TTC549 (cell line): Measurements from ENCODE around the gene PDXK.
"Not testable (repeated sequence)": the region's sequence is repeated elsewhere in the genome, so short reads cannot be mapped to it uniquely, and the experiment has no call there.

Experiments
- FAIRE-seq: peaks from 2 replicates; lab custom pipeline; 2012; peaks lifted over from hg19 to GRCh38; lab: Jason Lieb, UNC

PDXK gene

DNA sequence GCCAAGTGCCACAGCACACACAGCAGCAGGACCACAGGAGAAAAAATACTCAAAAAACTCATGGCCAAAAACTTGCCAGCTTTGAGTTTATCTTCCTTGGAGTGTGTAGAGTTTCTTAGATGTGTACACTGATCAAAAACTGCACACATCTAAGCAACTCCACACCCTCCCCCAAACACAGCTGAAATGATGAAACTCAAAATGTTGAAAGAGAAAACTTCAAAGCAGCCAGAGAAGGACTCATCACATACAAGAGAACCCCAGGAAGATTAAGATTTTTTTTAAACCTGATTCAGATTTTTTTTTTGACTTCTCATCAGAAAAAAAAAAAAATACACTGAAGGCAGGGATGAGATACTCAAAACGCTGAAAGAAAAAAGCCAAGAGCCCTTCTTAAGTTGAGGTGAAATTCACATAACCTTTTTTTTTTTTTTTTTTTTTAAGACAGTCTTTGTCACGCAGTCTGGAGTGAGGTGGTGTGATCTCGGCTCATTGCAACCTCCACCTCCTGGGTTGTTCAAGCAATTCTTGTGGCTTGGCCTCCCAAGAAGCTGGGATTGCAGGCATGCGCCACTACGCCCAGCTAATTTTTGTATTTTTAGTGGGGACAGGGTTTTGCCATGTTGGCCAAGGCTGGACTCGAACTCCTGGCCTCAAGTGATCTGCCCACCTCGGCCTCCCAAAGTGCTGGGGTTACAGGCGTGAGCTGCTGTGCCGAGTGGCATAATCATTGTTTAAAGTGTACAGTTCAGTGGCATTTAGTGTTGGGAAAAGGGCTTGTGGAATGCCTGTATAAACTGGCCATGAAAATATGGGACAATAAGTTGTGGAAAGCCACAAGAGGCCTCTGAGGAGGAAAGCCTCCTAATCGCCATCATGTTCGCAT is 20.9 kb upstream of the PDXK start:
- FAIRE-seq, result no peak

DNA sequence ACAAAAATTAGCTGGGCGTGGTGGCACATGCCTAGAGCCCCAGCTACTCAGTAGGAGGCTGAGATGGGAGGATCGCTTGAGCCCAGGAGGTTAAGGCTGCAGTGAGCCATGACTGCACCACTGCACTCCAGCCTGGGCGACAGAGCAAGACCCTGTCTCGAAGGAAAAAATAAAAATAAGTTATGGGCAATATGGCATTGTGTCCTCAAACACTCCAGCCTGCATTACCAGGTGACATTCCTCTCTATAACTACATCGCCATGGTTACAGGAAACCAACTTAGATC is 19.5 kb upstream of the PDXK start:
- not testable (repeated sequence) for FAIRE-seq

DNA sequence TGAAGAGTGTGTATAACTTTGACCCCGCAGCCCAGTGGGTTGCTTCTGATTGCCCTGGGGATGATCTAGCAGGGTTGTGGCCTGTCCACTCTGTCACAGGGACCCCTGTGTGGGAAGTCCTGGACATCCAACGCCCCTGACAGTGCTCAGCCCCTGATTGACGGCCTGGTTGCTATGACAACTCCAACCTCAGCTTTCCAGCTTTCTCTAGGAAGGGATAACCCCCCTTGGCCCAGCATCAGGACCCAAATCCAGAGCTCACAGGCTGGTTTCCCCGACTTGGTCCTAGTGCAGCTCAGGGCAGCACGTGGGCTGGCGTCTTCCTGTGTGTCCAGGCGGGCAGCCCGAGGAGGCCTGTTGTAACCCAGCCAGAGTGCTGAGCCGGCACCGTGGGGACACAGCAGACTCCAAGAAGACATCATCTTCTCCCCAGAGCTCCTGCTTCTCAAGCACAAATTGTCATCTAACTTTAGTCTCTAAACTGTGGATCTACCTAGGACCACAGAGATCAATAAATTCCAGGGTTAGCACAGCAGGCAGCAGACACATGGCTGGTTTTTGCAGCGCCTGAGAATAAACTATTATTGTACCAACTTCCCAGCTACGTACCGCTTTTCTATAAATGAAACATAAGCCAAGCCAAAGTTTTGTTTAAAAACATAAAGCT is 18.9 kb upstream of the PDXK start:
- FAIRE-seq, result no peak

DNA sequence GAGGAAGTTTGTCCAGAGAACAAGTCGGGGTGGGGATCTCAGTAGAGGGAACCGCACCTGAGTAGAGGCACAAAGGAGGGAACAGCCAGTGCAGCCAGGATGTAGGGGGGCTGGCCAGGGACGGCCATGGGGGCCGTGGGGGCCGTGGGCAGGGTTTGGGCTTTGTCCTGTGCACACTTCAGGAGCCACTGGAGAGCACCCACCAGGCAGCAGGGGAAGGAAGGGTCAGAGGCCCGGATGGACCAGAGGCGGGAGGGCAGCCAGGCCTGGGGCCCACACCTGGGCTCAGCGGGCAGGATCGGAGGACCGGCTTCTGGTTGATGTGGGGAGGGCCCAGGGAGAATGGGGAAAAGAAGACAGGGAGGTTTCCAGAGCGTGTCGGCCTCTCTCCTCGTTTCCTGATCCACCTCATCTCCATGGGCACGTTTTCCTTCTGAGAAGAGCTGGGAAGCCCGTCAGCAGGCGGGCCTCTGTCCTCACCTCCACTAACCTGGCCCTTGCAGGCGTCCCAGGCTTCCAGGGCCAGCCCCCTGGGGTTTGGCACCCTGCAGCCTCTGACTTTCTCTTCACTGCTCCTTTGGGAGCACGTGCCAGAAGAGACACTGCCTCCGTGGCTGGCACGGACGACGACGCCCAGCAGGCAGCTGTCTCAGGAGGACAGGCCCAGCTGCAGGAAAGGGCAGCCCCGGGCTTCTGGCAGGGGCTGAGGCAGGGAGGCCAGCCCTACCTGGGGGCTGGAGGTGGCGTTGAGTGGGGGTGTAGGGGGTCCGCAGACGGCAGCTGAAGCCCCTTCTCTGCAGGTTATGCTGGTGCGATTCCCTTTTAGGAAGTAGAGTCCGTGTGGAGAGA is 16.8 kb upstream of the PDXK start:
- no peak for FAIRE-seq

DNA sequence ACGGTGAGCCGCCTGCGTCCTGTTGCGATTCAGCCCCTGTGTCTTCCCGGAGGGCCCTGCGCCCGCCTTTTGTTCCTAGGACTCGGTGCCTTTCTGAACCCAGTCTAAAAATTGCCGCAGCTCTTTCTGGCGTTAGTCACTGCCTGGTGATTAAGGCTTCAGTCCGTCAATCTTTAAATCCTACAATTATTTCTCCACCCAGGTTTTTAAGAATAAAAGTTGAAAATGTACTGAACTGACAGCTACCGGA is 16.2 kb upstream of the PDXK start:
- FAIRE-seq, result no peak

DNA sequence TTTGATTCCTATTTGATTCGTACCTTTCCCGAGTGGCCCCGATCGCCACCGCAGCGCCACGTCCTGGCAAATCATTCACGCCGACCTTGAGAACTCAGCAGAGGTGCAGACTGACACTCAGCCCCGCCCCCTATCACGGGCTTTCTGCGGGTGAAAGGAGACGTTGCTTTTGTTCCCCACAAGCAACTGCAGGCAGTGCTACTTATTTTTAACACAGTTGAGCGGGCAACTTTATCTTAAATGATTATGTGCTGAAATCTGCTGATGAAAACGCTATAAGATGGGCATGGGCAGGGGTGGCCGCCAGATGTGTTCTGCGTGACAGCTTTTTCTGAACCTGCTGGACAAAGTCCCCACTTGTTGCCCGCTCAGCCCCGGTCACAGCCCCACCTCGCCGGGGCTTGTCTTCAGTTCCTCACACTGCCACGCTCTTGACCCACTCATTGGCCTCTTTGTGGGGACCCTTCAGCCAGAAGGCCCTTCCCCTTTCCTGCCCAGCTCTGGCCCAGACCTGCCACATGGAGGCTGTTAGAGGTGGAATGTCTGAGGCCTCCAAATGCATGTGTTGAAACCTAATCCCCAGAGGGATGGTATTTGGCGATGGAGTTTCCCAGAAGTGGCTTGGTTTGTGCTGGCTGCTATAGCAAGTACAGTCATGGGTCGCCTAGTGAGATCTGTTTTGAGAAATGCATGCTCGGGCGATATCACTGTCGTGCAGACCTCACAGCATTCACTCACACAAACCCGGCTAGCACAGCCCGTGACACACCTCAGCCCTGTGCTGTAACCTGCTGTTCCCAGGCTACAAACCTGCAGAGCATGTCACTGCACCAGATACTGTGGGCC is 15.7 kb upstream of the PDXK start:
- no peak for FAIRE-seq

DNA sequence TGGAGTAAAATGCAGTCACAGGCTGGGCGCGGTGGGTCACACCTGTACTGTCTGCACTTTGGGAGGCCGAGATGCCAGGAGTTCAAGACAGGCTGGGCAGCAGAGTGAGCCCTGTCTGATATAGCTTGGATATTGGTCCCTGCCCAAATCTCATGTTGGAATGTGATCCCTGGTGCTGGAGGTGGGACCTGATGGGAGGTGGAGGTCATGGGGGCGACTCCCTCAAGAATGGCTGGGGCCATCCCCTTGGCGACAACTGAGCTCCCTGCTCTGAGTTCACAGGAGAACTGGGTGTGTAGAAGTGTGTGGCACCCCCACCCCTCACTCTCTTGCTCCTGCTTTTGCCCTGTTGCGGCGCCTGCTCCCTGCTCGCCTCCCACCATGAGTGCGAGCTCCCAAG is 11.5 kb upstream of the PDXK start:
- FAIRE-seq, result no peak

DNA sequence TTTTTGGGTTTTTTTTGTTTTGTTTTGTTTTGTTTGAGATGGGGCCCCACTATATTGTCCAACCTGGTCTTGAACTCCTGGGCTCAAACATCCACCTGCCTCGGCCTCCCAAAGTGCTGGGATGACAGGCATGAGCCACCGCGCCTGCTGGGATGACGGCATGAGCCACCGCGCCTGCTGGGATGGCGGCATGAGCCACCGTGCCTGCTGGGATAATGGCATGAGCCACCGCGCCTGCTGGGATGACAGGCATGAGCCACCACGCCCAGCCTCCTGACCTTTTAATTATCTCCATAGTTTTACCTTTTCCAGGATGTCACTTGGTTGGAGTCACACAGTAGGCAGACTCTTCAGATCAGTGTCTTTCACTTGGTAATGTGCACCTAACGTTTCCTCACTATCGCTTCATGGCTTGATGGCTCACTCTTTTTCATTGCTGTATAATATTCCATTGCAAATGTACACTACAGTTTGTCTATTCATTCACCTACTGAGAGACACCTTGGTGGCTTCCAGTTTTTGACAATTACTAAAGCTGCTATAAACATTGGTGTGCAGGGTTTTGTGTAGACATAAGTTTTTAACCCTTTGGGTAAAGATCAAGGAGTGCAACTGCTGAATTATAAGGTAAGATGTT is 10.1 kb upstream of the PDXK start:
- FAIRE-seq, result no peak

DNA sequence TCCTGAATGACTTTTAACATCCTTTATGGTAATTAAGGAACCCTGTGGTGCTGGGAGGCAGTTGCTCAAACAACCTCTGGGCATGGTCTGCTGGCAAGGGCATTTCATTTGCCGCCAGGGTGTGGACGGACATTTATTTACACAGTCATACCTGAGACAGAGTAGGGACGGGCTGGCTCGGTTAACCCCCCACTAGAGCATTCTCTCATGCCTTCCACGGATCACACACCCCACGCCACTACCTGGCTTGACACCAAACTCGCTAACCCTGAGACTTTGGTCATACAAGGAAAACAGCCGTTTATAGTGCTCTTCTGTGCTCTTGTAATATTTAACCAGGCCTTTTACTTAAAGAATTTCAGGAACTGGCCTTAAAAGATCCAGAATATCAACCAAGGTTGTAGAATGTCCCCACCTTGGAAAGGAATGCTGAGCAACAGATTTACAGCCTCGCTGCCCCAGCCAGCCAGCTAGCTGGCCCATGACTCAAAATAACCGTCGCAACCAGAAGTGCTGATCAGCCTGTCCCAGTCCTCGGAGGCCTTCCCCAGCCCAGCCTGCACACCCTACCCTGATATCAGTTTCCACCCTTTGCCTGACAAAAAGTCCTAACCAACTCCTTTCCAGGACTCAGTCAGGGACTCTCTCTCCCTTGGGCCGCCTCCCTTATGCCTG is 6.5 kb upstream of the PDXK start:
- FAIRE-seq, result no peak

DNA sequence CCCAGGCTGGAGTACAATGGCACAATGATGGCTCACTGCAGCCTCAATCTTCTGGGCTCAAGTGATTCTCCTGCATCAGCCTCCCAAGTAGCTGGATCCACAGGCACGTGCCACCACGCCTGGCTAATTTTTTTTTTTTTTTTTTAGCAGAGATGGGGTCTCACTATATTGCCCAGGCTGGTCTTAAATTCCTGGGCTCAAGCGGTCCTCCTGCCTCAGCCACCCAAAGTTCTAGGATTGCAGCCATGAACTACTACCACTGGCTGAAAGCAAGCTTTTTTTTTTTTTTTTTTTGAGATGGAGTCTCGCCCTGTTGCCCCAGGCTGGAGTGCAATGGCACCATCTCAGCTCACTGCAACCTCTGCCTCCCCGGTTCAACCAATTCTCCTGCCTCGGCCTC is 5.8 kb upstream of the PDXK start:
- not testable (repeated sequence) for FAIRE-seq

DNA sequence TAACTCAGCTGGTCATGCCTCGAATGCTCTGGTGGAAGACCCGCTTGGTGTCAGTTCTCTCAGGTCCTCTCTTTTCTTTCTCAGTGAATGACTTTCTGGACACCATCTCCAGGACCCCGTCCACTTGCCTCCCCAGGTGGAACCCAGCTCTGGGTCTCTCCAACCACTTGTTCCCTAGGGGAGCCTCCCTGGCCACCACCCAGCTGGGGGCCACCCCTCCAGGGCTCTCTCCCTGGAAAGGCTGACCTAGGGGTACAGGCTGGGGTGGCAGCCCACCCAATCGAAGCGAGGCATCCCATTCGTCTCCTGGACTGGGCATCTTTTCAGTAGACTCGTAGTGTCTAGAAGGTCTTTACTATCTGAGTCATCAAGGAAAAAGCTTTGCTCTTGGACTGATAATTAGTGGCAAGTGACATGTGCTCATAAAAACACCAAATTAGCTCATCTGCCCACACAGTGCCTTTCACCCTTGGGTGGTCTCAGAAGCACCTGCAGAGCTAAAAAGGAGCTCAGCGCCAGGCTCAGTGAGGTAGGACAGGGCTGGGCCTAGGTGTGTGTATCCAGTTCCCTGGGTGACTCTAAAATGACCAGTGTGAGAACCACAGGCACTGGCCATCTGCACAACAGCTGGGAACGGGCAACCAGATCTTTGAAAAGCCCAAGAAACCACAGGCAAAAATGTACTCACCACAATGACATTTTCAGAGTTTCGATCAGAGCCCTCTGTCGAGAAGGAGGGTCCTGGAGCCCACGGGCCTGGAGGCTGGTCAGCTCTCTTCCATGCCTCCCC is 2.4 kb upstream of the PDXK start:
- no peak for FAIRE-seq

DNA sequence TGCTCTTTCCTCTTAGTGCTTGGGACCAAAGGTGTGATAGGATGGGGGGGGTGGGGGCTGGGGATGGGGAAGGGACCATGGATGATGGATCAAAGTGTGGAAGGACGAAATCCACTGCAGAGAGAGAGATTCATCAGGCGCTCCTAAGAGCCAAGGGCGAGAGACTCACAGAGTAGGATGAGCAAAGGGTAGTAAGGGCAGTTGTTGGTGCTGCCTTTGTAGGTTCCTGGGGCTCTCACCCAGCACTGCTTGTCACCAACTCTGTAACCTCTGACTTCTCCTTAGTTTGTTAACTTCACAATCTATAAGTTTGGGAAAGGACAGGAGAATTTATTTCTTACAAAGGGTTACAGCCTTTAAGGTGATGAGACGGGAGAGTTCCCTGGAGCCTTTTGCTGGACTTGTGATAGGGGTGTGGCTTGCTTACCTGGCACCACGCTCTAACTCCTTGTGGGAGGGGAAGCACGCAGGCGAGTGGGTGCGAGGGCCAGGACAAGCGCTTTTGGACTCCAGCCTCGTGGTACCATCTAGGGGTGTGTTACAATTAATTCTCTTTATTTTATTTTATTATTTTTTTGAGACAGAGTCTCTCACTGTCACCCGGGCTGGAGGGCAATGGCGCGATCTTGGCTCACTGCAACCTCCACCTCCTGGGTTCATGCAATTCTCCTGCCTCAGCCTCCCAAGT is 1.6 kb upstream of the PDXK start:
- FAIRE-seq, result no peak

DNA sequence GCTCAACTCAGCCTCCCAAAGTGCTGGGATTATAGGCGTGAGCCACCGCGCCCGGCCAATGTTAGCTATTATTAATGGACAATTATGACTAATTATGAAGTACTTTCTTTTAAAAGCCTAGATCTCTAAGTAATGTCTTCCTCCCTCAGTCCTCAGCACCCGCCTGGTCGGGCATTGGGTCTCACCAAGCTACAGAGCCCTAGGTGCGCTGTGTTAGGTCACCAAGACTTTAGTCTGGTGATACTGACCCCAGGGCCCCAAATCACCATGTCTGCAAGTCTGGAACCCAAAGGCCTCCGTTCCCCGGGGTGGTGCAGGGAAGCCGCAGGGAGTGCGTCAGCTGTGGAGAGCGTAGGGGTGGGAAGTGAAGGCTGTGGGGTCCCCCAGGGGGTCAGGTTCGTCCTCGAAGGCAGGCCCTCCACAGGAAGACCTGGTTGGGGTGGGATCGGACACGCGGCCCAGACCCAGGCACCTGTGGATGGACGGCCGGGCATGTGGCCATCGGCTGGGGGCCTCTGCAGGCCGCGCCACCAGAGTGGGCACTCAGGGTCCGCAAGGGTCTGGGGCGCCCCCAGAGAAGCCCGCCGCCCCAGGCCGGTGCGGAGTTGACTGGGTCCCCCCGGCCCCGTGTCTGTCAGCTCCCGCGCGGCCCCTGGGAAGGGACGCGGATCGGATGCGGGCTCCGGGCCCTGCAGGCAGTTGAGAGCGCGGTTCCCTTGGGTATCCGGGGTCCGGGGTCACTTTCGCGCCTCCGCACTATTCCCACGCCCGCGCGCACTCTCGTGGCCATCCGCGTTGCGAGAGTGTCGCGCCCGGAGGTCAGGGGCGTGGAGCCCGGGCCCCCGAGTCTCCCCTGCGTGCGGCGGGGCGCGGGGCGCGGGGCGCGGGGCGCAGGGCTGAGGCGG is 710 bp upstream of the PDXK start:
- no peak for FAIRE-seq

DNA sequence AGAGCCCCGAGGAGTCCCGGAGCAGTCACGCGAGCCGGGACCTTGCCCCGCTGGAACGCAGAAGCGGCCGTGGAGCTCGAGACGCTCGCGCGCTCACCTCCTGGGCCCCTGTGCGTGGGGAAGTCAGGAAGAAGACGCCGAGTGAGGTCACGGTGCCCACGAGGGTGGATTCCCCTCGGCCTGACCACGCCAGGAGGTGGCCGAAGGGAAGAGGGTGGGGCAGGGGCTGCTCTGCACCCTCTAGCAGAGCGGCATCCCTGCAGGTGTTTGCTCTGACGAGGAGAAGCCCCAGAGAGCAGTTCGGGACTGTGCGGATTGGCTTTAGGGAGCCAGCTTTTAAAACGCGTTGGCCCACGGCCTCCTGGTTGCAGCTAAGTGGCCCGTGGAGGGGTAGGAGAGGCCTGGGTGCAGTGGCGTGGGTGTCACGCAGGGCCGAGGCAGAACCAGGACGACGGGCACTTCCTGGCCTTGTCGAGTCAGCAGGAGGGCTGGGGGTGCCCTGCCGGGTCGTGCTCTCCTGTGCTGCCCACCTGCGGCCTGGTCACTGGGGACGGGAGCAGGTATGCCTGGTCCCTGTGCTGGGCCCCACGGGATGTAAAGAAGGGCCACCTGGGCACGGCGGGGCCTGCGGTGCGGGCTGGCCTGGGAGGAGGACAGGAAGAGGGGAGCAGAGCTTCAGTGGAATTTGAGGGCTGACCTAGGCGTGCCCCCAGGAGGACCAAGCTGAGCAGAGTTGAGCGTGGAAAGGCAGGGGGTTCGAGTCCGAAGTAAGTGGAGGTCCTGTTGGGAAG is 1.0 kb downstream of the PDXK start:
- FAIRE-seq, result no peak

DNA sequence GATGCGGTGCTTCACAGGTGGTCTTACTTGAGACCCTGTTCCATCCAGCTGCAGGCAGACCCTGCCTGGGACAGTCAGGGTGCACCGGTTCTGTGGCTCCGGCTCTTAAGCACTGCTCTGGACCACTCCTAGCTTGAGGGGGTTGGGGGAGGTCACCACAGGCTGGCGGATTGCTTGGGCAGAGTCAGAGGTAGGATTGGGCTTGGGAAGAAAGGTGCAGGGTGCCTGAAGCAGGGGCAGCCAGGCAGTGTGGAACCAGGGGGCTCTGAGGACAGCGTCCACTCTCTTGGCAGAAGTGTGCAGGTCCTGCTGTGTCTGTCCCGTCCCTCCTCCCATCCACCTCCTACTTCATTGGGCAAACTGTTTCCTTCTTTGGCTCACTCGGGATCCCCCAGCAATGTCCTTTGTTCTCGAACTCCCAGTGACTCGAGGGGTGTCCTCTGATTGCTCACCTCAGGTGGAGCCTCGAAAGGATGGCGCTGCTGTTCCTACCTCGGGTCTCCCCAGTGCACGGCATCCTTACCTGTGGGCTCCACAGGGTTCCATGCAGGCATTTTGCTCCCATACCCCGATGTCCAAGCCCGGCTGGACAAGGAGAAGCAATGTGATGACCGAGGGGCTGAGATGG is 1.7 kb downstream of the PDXK start:
- no peak for FAIRE-seq

DNA sequence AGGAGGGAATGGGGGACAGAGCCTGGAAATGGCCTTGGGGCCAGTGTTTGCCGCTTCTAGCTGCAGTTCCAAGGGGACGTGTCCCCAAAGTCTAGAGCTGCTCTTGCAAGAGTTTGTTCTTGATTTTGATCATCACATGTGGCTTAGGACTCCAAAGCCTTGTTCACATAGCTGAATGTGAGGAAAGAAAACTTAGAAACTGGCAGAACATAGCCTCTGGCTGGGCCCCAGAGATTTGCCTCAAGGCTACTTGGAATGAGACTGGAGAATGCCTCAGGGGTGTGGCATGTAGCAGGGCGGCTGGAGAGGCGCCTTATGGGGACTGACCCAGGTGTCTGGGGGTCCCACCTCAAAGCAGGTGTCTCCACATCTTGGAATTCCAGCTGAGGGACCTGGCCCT is 2.3 kb downstream of the PDXK start:
- no peak for FAIRE-seq

DNA sequence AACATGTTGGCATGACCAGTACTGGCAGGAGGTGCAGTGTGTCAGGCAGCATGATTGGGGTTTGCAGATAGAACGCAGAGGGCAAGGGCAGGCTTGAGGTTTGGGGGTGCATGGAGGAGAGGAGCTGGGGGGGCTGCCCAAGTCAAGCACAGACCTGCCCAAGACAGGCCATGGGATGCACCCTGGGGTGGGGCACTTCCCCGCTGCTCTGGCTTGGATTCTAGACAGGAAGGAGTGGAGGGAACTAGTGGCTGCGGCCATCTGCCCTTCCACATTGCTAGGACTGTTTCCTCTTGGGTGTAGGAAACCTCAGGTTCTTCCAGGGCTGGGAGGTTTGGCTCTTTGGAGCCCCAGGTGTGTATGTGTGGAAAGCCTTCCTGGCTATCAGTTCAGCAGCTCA is 3.0 kb downstream of the PDXK start:
- FAIRE-seq, result no peak

DNA sequence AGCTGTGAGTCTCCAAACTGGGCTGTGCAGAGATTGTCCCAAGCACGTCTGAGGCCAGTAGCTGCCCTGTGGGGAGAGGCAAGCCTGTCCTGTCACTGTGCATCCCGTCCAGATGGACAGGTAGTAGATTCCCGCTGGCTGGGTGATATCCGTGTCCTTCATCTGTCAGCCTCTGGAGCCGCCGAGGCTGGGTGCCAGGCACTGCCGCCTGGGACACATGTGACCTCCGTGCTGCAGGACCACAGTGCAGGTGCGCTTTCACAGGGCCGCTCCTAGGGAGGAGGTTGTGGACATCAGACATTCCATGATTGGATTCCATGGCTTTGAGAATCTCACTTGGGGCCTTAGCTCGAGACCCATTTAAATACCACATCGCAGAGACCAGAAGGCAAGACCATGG is 4.7 kb downstream of the PDXK start:
- FAIRE-seq, result no peak
